Measurements from ENCODE around the gene SHTN1.

Gene SHTN1

DNA sequence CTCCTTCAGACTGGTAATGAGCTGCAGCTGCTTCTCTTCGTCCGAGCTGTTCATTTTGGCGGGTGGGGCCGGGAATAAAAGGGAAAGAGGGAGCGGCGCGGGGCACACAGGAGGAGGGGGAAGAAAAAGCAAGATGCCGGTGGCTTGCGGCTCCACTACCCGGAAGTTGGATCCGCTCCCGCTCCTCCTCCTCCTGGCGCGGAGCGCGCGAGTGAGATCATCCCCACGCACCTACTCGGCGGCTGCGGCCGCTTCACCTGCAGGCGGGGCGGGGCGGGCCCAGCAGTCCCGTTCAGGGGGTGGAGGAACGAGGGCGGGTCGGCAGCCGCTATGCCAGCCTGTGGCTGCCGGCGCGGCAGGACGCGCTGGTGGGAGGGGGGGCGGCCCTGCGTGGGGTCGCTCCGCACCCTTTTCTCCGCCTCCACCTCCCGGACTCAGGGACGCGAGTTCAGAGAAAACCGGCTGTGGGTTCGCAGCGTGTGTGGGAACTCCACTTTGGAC lies at the start of gene SHTN1:
Gene SHTN1 (minus strand): TSS at position 162 of the 501 bp plus-strand sequence. CDS start 108 bp downstream, at position 54.
- DNase-seq = peak; percentile 70

DNA sequence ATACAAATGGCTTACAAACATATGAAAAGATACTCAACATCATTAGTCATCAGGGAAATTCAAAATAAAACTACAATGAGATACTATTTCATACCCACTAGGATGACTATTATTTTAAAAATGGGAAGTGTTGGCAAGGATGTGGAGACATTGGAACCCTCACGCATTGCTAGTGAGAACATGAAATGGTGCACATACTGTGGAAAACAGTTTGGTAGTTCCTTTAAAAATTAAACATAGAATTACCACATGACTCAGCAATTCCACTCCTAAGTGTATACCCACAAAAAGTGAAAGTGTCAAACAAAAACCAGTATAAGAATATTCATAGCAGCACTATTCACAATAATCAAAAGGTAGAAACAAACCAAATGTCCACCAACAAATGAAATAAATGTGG lies 48.5 kb upstream of the SHTN1 start:
- no peak for DNase-seq

DNA sequence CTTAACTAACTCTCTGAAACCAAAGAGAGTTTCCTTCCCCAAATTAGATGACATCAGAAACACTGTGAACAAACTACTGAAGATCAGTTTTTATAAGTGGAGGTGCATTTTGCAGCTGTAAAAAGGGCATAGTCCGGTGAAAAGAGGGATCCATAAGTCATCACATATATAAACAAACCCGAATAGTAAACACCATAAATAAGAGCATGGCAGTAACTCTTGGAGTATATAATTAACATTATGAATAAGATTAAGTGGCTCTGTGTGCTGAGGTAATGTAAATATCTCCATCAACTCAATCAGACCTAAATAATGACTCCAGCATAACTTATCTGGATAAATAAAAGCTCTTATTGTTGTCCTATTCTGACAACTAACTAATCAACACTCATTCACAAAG lies 43.0 kb upstream of the SHTN1 start:
- no peak for DNase-seq

DNA sequence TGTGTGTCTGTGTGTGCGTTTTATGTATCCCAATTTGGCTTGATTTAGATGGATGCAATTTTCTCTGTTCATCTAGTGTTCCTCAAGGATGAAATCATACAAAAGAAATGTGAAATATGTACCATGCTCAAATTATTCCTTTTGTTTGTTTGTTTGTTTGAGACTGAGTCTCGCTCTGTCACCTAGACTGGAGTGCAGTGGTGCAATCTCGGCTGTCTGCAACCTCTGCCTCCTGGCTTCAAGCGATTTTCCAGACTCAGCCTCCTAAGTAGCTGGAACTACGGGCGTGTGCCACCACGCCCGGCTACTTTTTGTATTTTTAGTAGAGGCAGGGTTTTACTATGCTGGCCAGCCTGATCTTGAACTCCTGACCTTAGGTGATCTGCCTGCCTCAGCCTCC lies 11.3 kb upstream of the SHTN1 start:
- no peak for DNase-seq

GRCh38 chr10:117014835-117015234 lies 9.8 kb upstream of the SHTN1 start:
- no peak for DNase-seq

DNA sequence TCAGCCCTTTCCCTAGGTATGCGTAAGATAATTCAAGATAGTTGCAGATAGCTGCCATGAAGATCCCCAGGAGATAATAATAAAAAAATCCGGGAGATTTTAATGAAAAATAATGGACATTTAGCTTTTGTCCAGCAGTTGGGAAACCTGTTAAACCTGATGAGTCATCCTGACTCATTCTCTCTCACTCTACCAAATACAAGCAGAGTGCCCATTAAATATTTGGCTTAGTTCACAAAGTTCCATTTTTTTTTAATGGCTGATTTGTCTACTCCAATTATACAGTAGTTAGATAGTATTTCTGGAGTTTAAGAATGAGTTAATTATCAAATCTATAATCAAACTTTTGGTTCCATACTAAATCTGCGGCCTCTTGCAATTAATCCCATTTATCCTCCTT lies 2.1 kb upstream of the SHTN1 start:
- DNase-seq = no peak

DNA sequence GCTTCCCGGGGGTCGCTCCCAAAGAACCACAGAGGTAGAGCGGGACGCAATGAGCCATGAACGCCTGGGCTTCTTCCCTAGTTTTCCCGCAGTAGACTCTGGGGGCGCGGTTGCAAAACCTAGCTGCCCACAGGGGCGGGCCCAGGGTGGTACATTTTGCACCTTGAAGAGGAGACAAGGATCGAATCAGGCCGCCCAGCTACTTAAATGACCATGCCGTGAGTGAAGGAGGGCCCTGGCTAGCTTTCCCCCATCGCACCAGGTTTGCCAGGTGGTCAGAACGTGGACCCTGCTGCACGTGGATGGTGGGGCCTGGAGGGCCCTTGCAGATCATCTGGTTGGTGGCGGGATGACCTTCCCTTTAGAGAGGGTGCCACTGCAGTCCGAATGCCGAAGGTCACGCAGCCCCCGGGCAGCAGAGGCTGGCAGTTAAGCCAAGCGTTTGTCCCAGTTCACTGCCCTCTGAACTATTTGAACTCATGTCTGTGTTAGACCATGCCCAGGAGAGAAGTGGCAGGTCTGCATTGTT lies 604 bp upstream of the SHTN1 start:
- DNase-seq = no peak

- peak; percentile 52 for DNase-seq
Measured at GRCh38 chr10:117004227-117005025, 561 bp downstream of the SHTN1 start.

GRCh38 chr10:117003336-117003735 lies 1.7 kb downstream of the SHTN1 start:
- no peak for DNase-seq

DNA sequence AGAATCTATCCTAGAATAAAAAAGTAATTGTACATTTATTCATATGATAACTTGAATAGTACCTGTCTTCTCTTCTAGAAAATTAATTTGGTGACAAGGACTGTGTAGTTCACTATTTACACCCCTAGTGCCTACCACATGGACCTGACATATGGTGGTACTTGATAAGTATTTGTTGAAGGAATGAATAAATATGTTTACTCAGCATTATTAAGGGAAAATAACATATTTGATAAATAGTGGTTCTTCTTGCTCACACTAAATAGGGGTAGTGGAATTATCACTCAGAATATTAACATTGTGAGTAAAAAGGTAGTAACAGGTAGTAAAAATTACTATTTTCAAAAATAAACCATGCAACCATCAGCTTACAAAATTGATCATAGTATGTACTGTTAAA lies 2.8 kb downstream of the SHTN1 start:
- DNase-seq = no peak

DNA sequence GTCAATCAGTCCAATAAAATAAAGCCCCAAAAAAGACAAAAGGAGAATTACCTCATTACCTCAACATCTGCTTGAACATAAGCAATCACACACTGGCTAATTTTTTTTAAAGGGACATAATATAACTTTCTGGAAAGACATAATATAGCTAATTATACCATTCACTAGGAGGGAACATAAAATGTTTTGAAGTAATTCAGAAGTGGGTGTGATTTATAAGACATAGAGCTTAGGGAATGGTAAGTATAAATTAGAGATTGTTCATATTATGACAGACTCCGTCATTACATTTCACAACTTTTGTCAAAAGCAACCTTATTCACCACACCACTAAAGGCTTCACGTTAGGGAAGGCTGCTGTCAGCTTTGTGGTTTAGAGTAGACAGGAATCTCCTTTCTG lies 3.8 kb downstream of the SHTN1 start:
- no peak for DNase-seq

DNA sequence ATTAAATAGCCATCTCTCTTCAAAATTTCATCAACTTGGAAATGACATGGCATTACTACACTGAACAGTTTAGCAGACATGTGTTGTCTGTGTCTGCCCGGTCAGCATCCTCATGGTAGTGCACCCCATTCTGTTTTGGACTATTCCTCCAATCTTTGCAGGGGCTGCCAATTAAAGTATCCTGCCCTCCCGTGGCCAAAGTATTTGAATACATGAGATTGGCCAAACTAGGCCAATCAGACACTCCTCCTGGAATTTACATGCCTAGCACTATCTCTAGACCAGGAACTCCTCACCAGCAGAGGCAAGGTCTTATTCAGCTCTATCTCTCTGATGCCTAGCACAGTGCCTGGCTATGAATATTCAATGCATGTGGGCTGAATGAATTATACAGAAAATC lies 4.4 kb downstream of the SHTN1 start:
- DNase-seq = no peak

- DNase-seq = no peak
Measured at GRCh38 chr10:116998172-116998571, 6.8 kb downstream of the SHTN1 start.

DNA sequence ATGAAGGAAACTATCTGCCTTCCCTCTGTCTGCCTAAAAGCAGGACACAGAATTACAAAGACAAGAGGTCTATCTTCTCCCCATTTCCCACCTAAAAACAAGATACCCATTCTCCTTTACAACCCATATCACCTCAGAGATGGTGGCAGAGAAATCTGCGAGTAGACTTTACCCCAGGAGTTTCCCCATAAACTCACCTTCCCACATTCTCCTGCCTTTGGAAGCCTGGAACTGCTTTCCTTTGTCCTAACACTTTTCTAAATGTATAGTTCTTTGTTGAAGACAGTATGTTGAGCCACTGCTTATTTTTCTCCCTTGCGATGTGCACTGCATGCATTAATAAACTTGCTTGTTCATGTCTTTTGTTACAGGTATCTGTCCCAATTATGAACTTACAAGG lies 8.0 kb downstream of the SHTN1 start:
- DNase-seq = no peak

- DNase-seq = no peak
Measured at GRCh38 chr10:116995648-116996047, 9.3 kb downstream of the SHTN1 start.

DNA sequence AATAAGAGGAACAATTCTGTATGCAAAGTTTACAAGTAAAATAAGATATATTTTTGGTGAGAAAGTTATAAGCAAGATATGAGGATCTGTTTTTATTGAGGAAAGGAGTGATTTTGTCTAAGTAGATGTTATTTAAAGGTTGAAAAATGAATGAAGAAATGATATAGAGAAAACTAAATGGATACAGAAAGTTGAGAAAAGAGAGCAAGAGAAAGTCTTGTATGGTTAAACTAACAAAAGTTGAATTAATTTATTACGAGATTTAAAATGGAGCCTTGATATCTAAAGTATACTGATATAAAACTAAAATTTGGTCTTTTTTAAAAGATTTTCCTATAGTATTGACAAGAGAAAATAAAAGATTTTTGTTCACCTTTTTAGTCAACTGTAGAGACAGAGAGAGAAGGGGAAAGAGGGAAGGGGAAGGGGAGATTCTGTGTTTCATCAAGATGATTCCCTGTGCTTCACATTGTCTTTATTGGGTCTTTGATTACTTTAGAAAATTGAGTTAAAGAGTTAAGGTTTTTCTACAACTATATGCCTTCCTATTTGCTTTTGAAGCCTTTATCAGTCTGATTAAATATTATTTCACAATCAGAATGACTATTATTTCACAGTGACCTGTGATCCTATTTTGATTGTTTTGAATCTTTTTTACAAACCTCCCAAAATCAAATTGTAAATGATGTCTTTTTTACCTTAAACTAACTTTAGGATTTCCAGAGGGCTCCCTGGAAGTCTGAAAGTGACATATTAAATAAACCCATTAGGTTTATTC lies 10.7 kb downstream of the SHTN1 start:
- no peak for DNase-seq

DNA sequence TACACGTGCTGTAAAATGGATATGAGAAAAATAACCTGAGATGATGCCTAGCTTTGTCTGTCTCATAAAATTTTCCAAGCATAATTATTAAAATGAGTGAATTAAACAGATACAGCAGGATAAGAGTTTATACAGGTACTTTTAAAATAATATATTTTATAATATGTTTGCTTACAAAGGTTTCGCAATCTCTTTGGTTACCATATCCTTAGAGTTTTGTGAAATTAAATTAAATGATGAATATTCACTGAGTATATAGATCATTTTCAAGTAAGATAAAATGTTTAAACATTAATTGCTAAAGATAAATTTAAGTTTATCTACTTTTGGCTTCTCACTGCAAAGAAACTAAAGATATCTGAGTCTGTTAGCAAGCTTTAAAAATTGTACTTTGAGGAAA lies 11.4 kb downstream of the SHTN1 start:
- no peak for DNase-seq

- no peak for DNase-seq
Measured at GRCh38 chr10:116992183-116992582, 12.8 kb downstream of the SHTN1 start.

- no peak for DNase-seq
Measured at GRCh38 chr10:116990276-116990800, 14.6 kb downstream of the SHTN1 start.

GRCh38 chr10:116989439-116989838 lies 15.5 kb downstream of the SHTN1 start:
- DNase-seq = no peak

- DNase-seq = no peak
Measured at GRCh38 chr10:116988311-116988710, 16.7 kb downstream of the SHTN1 start.

DNA sequence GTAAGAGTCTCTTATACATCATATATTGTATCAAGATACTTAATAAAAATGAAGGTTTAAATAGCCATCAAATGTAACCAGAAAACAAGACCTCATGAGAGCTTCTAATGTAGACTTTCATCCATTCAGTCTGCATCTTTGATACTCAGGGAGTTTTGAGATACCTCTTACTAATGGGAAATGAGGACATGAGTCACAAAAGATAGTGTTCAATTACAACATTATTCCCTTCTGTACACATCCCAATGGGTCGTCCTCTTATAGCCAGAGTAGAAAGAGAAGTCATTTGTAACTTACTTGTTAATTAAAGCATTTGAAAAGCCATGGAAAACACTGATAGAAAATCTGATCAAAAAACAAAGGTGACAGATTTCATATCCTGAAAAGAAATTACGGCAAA lies 19.4 kb downstream of the SHTN1 start:
- DNase-seq = no peak

- DNase-seq = no peak
Measured at GRCh38 chr10:116984202-116984990, 20.6 kb downstream of the SHTN1 start.
